GM21360 (cell line): ENCODE results near the gene SCFD2.
"Not testable (repeated sequence)": the region's sequence is repeated elsewhere in the genome, so short reads cannot be mapped to it uniquely, and the experiment has no call there.

Experiments used
- ATAC-seq: cut with Tn5 transposase; IDR thresholded peaks from one replicate; pipeline ENCODE4 v1.9.1; 2021; ENCODE audit warnings: mild to moderate bottlenecking, moderate library complexity; ENCODE audit not compliant: unreplicated experiment

The SCFD2 gene

DNA sequence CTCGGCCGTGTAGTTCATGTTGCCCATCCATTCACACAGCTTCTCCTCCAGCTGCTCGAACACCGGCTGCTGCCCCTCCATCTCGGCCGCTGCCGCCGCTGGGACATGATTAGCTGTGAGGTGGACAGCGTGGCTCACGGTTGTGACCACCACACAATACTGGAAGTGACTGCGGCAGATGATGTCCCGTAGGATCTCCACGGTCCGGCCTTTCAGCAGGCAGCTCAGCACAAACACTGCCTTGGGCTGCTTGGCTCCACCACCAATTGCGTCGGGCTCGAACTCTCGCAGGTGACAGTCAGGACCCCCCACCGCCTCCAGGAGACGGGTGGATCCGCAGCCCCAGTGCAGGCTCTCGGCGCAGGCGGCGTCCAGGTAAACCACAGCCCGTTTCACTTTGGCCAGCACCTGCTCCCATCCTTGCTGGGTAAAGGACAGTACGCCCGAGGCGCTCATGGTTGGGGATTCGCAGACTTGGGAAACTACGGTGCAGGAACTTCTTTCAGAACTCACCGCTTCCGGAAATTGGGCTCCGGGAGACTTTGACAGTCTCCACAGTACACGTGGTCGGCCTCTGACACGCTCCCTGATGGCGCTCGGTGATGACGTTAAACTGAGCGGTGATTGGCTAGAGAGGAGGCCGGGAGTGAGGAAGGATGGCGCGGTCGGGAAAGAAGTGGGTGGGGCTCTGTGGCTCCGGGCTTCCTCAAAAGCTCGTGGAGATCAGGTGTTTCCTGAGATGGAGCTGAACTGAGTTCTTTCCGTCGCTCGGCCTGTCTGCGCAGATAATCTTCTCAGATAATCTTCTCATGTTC, at the start of gene SCFD2:
TSS of gene SCFD2 (minus strand) at position 576 of the 815 bp plus-strand sequence.
- ATAC-seq, result peak; percentile 95

DNA sequence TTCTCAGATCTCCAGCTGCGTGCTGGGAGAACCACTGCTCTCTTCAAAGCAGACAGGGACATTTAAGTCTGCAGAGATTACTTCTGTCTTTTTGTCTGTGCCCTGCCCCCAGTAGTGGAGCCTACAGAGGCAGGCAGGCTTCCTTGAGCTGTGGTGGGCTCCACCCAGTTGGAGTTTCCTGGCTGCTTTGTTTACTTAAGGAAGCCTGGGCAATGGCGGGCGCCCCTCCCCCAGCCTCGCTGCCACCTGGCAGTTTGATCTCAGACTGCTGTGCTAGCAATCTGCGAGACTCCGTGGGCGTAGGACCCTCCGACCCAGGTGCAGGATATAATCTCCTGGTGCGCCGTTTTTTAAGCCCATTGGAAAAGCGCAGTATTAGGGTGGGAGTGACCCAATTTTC, 43.6 kb upstream of the SCFD2 start:
- not testable (repeated sequence) for ATAC-seq

DNA sequence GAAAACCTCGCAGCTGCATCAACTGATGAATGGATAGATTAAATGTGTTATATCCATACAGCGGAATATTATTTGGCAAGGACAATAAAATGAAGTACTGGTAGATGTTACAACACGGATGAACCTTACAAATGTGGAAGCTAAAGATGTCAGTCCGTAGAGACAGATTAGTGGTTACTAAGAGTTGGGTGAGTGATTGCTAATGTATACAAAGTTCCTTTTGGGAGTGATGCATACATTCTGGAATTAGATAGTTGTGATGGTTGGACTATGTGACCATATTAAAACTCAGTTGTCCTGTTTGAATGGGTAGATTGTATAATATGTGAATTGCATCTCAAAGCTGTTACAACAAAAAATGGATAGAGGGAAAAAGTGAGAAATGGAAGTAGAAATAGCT, 14.4 kb upstream of the SCFD2 start:
- ATAC-seq, result no peak

DNA sequence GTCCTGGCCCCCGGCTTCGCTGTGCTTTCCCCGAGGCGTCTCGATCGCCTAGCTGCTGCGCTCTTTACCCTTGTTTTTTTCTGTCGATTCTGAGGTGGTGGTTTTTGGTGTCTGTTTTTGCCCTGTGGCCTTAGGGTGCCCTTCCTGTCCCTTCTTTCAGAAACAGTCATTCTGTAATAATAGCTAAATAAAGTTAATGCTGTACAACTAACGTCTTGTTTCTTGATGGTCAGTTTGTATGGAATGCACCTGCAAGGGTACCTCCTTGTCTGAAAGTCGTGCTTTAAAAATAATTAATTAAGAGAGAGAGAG, 12.3 kb upstream of the SCFD2 start:
- ATAC-seq, result no peak

DNA sequence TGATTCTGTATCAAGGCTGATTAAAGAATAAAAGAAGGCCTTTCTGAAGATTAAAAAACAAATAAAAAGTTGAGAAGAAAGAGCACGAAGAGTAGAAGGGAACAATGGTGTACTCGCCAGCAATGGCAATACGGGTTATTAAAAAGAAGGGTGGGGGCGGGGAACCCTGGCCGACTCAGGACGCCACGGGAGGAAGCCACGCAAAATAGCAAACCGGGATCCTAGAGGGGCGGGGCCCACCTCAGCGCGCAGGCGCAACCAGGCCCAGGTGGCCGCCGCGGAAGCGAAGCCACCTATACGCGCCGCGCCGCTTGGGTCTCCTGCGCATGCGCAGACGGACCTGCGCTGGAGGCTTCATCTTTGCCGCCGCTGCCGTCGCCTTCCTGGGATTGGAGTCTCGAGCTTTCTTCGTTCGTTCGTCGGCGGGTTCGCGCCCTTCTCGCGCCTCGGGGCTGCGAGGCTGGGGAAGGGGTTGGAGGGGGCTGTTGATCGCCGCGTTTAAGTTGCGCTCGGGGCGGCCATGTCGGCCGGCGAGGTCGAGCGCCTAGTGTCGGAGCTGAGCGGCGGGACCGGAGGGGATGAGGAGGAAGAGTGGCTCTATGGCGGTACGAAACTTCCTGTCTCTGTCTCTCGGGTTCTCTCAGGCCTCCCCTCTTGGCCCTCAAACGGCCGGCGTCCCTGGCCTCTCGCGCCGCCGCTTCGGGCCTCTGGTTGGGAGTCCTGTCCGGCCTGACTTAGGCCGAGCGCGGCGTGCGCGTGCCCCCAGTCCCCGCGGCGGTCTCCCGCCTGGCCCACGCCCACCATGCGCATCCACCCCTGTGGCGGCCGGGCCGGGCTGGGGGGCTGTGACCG, 11.7 kb upstream of the SCFD2 start, which contains the start of gene FIP1L1:
TSS of gene FIP1L1 (plus strand) at position 323 of the 852 bp plus-strand sequence. CDS start at position 521, 198 bp downstream.
- ATAC-seq, result peak; percentile 84

DNA sequence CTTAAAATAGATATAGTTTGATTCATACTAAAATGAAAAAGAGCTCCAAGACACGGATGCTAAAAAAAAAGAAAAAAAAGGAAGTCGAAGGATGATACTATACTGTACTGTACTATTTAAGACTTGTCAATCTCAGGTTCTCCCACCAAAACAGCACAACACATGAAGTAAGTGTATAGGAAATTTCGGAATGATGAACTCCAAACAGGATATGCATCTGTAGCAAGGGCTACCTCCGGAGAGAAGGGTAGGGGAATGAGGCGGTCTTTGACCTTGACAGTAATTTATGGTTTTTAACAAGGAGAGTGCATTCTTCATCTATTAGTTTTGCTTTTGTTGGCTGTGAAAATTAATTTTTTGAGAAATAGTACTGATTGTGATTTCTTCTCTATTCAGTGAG, 11.0 kb upstream of the SCFD2 start:
- ATAC-seq, result no peak

DNA sequence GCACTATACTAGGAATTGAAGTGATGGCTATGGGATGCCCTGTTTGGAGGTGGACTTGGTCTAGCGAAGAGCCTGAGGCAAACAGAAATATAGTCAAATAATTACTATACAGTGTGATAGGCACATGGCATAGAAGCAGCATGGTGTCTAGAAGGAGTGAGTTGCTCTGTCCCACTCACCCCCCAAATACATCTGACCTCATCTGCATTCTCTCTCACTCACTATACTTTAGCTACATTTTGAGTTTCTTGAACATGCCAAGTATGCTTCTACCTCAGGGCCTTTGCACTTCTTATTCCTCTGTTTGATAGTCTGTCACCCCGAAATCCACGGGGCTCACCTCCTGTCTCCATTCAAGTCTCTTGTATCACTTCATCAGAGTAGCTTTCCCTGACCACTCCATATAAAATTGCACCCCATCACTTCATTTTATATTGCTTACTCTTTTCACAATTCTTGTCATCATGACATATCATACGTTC, 9.0 kb upstream of the SCFD2 start:
- ATAC-seq, result no peak

DNA sequence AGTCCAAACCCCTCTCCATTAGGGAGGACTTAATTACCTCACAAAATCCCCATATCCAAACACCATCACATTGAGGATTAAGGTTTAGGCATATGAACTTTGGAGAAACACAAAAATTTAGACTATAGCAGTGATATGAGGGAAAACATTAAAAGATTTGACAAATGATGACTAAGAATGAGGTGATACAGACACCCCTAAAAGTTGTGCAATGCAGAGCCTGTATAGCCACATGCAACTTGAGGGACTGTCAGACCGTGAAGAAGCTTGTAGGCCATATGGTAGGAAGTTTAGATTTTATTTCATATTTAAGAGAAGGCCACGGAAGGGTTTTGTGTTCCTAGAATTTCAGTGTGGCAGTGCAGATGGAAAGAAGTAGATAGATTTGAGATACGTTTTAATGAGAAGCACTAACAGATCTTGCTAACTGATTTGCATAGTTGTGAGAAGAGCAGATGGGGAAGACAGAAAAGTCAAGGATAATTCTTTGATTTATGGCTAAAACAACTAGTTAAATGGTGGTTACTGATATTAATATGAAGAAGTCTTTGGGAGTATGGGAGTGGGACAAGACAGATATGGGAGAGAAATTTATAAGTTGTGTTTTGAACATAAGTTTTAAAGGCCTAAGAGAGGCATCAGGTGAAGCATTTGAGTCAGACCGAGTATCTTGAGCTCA, 6.1 kb upstream of the SCFD2 start:
- no peak for ATAC-seq

DNA sequence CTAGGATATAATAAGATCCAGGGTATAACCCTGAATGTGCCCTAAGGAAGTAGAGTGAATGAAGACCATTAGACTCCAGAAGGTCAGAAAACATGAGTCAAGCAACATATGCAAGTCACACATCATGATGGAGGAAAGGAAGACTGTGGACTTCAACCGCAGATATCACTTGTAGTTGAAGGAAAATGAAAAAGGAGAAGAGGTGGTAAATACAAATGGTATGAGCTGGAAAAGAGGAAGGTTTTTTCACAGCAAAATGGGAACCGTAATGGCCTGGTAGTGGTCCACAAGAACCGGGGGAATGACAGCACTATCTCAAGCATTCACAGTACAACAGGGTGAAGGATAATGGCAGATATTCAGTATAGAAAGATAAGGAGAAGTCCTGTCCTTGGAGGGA, 5.2 kb upstream of the SCFD2 start:
- ATAC-seq, result no peak

DNA sequence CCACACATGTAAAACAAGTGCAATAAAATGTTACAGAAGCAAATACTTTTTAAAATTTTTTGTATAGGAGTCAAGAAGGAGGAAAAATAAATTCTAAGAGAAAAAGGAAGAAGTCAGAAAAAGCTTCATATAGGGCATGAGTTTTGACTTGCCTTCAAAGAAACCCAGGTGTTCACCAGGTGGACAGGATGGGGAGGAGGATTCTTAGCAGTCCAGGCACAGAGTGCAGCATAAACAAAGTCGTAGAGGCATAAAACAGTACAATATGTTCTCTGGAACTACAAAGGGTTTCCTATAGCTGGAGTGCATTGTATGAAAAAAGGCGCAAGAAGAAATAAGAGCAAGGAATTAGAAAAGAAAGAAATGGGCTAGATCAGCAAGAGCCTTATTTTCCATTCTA, 1.9 kb upstream of the SCFD2 start:
- ATAC-seq, result no peak

DNA sequence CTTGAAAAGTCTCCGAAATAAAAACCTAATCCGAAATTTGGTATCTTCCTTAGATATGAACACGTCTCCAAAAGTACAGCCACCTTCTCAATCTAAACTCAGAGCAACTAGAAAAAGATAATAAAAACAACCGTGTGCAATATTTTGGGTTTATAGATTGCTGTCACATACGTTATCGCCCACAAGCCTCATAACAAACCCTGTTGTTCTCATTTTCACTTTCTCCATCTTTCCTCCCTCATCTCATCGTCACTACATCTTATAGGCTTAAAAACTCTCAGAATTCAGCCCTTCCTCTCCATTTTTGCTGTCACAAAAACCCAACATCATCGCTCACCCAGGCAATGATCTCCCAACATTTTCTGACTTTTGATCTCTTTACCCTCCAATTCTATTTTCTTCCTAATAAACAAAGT, 448 bp upstream of the SCFD2 start:
- ATAC-seq, result peak; percentile 7

DNA sequence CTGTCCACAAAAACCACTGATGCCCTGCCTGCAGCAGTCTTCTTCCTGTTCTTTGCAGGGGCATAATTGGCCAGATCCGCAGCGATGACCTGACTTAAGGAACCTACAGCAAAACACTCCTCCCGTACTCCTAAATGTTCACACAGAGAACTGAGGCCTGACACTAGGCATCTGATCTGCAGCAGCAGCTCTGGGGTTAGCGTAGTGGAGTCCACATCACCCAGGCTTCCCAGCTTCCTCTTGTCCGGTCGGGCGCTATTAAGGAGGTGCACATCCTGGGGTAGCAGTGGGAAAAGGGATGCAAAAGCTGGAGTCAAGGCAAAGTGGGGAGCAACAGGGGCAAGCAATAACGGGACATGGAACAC, 758 bp downstream of the SCFD2 start:
- ATAC-seq, result peak; percentile 11

DNA sequence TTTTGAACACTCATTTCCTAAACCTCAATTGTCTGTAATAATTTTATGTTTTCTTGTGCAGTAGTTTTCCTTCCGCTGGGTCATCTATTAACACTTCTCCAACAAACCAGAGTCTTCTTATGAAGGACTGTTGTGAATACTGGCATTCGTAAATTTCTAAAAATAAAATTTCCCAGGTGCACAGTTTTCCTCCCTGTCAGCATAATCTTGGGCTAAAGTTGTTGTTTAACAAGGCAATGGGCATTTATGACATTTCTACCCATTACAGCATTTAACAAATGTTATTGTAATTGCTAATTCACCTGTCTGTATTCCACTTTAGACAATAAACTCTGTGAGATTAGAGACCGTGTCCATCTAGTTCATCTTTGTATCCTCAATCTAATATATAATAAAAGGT, 1.2 kb downstream of the SCFD2 start:
- ATAC-seq, result no peak

DNA sequence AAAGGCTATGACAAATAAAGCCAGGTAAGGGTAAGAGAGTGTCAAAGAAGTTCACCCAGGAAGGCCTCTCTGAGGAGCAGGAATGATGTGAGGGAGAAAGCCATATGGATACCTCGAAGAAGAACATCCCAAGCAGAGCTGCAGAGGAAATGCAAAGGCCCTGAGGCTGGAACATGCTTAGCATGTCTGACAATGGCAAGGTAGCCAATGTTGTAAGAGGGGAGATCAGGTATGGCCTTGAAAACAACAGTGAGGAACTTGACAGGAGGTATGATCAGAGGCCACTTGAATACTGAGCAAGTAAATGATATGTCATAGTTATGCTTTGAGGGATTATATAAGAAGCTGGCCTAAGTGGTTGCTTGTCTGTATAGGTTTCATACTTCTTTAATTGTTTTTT, 3.8 kb downstream of the SCFD2 start:
- no peak for ATAC-seq

DNA sequence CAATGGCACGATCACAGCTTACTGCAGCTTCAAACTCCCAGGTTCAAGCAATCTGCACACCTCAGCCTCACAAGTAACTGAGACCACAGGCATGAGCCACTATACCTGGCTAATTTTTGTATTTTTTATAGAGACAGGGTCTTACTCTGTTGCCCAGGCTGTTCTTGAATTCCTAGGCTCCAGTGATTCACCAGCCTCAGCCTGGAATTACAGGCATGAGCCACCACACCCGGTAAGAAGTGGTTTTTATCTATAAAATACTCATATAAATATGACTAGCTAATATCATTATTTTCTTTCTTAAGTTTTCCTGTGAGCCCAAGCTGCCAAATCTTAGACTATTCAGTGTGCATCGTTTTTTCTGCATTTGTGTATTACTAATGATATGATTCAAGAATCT, 4.4 kb downstream of the SCFD2 start:
- ATAC-seq, result no peak

DNA sequence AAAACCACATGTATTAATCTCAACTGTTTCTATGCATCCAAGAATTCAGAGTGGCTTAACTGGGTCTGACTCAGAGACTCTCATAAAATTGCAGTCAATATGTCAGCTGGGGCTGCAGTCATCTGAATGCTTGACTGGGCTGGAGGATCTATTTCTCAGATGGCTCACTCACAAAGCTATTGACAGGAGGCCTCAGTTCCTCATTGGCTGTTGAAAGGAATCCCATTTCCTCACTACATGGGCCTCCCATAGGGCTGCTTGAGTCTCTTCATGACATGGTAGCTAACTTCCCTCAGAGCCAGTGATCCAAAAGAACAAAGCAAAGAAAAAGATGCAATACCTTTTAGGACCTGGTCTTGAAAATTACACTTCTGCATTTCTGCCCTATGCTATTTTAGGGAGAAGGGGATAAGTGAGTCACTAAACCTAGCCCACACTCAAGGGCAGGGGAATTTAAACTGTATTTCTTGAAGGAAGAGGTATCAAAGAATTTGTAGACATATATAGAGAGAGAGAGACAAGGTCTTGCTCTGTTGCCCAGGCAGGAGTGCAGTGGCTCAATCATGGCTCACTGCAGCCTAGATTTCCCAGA, 9.8 kb downstream of the SCFD2 start:
- no peak for ATAC-seq

DNA sequence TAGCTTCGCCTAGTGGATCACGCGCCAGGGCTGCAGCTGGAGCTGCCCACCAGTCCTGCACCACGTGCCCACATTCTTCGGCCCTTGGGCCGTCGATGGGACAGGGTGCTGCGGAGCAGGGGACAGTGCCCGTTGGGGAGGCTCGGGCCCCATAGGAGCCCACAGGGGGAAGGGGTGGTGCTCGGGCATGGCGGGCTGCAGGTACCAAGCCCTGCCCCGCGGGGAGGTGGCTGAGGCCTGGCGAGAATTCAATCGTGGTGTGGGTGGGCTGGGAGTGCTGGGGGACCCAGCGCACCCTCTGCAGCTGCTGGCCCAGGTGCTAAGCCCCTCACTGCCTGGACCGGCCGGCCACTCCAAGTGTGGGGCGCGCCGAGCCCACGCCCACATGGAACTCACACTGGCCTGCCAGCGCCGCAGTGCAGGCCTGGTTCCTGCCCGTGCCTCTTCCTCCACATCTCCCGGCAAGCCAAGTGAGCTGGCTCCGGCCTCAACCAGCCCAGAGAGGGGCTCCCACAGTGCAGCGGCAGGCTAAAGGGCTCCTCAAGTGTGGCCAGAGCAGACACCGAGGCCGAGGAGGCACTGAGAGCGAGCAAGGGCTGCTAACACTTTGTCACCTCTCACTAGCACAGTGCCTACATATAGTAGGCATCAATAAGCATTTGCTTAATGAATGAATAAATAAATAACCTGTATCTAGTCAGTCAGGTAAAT, 11.7 kb downstream of the SCFD2 start:
- no peak for ATAC-seq

DNA sequence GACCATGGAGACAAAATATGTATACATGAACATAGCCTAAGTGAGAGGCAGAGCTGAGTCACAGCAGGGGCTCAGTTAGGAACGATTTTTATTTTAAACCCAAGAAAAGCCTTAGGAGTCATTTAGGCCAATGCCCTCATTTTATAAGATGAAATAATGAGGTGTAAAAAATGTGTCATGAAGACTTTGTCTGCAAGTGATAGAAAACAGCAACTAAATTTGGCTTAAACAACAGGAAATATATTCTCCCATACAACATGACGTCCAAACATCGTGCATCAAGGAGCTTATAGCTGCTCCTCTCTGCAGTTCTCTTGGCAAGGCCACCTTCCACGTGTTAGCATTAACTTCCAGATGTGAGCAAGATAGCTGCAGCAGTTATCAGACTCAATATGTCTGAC, 16.8 kb downstream of the SCFD2 start:
- ATAC-seq, result no peak

DNA sequence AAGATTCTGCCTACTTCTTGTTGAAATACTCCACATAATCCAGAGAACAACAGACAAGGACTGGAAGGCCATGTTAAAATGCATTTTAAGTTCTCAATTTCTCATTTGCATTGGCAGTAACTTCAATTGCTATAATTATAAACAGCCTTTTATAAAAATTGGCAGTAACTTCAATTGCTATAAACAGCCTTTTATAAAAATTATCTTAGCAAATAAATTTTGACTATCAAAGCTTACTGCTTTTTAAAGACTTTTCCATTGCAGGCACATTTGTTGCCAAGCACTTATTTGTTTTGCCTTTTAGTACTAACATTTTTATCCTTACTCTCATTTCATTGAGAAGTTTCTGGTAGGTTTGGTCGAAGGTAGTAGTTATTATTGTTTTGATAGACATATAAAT, 17.8 kb downstream of the SCFD2 start:
- no peak for ATAC-seq
